GM21528 (cell line): ENCODE measurements around the gene PREPL.
"Not testable (repeated sequence)": the region's sequence is repeated elsewhere in the genome, so short reads cannot be mapped to it uniquely, and the experiment has no call there.

Experiments used
- ATAC-seq: cut with Tn5 transposase; IDR thresholded peaks from one replicate; pipeline ENCODE4 v1.9.1; 2021; ENCODE audit warnings: mild to moderate bottlenecking, moderate library complexity; ENCODE audit not compliant: unreplicated experiment, low FRiP score

The PREPL gene

DNA sequence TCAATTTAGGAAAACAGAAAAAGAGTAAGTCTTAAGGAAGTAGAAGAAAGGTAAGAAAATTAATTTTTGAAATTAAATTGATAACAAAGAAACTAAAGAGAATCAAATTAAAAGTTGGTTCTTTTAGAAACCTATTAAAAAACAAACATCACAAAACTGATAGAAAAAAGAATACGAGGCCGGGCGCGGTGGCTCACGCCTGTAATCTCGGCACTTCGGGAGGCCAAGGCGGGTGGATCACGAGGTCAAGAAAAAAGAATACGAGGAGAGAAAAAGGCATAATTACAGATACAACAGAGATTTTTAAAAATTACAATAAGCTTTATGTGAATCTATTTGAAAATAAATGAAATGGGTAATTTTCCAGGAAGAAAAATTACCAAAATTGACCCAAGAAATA, 11.8 kb downstream of the PREPL start:
- no peak for ATAC-seq

DNA sequence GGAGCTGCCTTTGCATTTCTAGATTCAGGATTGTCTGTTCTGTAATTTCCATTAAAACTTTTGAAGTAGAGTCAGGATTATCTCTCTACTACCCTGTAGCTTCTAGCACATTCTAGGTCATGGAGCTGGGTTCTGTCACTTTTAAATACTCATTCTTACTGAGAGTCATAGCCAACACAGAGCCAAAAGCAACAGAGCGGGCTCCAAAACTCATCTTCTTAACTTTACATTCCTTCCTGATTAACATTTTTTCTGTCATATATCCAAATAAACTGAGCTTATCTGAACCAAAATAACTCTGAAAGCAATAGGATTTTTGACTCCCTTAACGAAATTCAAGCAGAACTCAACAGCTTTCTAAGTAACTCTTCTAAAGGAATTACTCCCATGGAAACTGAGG, 12.9 kb downstream of the PREPL start:
- ATAC-seq, result no peak

DNA sequence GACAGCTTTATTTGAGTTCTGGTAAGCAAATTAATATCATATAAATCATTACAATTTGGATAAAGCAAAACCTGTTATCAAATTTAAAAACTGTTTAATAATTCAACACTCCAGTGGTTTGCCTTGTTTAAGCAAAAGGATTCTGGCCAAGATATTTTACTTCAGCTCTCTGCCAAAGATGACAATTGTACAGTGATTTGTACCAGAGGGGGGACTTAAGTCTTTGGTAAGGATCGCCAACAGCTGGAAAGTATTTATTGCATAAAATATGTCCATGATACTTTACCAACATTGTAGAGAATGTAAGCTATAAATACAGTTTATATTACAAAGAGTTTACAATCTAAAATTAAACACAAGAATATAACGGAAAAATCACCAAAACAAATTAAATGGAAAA, 13.8 kb downstream of the PREPL start:
- ATAC-seq, result no peak

DNA sequence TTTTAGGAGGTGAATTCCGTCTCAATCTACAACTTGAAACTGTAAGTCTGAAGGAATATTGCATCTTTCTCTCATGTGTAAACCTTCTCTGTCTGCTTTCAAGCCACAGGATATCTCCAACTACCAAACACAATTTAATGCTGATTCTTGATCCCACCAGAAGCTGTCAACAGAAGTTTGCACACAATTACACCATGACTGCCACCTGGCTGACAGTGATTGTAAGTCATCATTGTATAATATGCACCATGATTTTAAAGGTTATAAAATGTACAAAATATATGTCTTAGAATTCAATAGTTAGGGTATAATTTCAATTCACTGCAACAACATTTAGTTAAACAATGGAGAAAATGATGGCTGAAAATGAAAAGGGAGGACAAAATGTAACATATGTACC, 18.4 kb downstream of the PREPL start:
- ATAC-seq, result no peak

GRCh38 chr2:44335806-44336538, 25.3 kb downstream of the PREPL start:
- ATAC-seq, result no peak

DNA sequence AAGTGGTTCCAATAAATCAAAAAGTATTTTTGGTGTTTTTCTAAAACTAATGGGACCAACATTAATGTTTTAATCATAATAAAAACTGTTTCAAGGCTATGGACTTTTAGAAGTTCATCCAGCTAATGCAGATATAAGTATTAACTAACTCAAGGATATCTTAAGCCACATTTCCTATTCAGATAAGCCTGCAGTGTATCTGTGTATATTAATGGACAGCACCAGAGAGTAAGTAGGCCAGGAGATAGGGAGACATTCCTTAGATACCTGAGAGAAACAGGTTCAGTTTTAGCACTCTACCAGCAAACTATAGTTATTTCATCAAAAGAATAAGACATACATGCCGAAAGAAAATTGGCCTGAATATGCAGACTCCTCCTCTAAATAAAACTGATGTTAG, 27.3 kb downstream of the PREPL start:
- no peak for ATAC-seq

DNA sequence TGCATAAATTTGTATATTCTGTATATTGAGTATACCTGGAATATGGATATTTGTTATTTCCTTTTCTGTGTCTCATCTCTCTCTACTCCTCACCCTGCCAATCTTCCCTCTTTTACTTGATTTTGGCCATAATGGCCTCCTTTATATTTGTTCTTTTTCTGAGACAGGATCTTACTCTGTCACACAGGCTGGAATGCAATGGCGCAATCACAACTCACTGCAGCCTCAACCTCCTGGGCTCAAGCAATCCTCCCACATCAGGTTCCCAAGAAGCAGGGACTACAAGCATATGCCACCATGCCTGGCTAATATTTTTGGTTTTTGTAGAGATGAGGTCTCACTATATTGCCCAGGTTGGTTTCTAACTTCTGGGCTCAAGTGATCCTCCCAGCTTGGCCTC, 30.5 kb downstream of the PREPL start:
- ATAC-seq, result no peak

DNA sequence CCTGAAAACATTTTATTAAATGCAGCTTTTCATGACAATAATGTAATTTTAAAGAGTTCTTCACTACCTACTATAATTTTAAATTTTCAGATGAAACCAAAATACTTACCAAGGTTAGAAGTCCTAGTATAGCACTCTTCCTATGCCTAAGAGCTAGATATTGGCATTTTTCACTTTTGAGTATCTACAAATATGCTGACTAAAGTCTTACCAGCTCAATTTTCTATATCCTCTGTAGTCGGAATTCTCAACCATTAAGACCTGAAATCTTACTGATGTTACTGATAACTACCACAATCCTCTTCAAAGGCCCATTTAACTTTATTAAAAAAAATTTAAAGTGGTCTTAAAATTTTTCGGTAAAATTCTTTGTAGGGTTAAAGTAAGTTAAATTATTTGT, 32.0 kb downstream of the PREPL start:
- no peak for ATAC-seq

GRCh38 chr2:44328750-44329149, 32.5 kb downstream of the PREPL start:
- no peak for ATAC-seq

DNA sequence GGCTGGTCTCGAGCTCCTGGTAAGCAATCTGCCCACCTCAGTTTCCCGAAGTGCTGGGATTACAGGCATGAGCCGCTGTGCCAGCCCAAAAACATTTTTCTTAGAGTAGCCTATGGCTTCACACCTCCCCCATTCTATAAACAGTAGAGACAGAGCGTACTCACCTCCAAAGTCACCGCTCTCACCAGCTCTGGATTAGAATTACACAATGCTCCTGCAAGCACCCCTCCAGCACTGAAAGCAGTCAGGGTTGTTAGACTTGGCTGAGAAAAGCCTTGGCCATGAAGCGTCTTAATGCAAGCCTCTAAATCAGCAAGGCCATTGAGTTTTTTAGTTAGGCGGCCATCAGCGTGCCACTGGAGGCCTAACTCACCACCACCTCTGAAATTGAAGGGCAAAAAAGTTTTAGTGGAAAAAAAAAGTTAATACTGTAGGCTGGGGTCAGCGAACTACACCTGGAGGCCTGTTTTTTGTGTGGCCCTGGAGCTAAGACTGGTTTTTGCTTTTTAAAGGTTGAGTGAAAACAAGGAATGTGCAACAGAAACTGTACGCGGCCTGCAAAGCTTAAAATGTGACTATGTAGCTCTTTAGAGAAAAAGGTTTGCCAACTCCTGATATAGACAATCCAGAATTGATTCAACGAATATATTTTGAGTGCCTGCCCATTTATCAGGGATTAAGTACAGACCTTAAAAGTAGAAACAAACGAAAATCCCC, 34.6 kb downstream of the PREPL start:
- ATAC-seq, result no peak

DNA sequence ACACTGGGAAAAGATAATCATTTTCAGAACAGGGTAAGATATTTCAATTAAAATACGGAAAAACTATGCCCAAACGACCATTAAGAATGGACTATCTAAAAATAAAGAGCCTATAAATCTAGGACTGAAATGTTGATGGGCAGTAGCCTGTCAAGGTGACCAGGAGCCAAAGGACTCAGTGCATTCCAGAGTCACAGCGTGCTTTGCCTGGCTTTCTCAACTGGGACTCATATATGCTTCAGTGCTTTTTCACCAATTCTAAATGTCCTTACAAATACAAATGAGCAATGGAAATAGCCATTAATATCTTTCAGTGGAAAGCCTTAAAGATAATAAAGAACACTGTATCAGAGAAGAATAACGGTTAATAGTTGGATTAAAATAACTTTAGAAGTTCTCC, 35.4 kb downstream of the PREPL start:
- no peak for ATAC-seq

GRCh38 chr2:44324971-44325426, 36.3 kb downstream of the PREPL start:
- no peak for ATAC-seq

- ATAC-seq, result no peak
Measured at GRCh38 chr2:44321360-44321759, 39.9 kb downstream of the PREPL start.

- no peak for ATAC-seq
Measured at GRCh38 chr2:44320832-44321231, 40.5 kb downstream of the PREPL start.

GRCh38 chr2:44315945-44316344, 45.3 kb downstream of the PREPL start:
- ATAC-seq, result no peak

DNA sequence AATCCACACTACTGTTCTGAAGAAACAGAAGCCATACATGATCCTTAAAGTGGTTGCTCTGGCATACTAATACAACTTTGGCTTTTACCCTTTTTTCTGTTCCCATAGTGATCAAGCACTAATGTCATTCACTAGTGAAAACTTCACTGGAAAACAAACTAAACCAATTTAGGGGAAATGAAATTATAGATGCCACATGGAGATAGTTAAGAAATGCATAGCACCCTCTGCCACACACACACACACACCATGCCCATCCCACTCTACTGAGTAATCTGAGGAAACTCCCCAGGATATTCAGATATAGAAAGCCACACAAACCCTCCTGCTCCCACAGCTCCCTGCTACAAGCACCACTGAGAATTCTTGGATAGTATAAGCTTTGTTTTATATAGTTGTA, 46.9 kb downstream of the PREPL start:
- no peak for ATAC-seq

GRCh38 chr2:44310287-44310686, 51.0 kb downstream of the PREPL start:
- ATAC-seq, result no peak

- no peak for ATAC-seq
Measured at GRCh38 chr2:44305882-44306281, 55.4 kb downstream of the PREPL start.

- no peak for ATAC-seq
Measured at GRCh38 chr2:44304258-44304657, 57.0 kb downstream of the PREPL start.

DNA sequence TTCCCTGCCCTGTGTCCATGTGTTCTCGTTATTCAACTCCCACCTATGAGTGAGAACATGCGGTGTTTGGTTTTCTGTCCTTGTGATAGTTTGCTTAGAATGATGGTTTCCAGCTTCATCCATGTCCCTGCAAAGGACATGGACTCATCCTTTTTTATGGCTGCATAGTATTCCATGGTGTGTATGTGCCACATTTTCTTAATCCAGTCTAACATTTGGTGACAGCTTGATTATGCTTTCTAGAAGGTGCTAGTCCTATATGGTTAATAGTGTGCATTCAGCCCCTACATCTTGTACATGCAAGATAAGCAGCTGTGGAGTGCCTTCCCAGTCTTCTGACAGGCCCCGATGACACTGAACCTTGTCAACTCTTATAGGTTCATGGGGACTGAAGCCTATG, 57.5 kb downstream of the PREPL start:
- not testable (repeated sequence) for ATAC-seq

DNA sequence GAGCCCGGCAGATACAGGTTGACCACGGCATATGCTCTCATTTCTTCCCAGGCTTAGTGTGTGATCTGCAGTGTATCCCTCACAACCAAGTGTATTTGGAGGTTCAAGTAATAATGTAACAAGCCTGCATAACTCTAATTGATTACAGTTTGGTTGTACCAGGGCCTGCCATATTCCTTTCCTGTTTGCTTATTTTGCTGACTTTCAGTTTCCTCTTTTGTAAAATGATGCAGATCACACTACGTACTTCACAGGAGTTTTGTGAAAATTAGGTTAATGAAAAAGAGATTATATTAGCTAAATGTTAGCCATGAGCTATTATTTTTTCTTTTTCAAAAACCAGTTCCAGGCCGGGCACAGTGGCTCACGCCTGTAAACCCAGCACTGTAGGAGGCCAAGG, 60.2 kb downstream of the PREPL start:
- no peak for ATAC-seq

DNA sequence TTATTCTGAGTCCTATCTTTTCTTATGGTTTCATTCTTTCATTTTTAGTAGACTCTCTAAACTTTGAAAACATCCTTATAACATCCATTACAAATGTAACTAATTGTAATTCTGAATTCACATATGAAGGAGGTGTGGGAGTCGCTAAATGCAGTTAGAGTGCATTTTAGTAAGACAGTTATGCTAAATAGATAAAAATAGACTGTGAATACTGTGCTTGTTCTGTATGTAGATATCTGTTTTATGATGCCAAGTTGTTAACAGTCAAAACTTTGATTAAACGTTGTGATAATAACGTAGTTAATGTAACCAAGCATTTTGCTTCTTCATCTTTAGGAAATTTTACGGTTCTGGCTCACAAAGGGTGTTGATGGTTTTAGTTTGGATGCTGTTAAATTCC, 61.7 kb downstream of the PREPL start:
- no peak for ATAC-seq
